Activated T-cell treated with anti-CD3 and anti-CD28 coated beads for 48 hours (primary cell): Measurements from ENCODE around the gene UNC5B.
"Not testable (repeated sequence)": the region's sequence is repeated elsewhere in the genome, so short reads cannot be mapped to it uniquely, and the experiment has no call there.

Source experiments
- DNase-seq: peaks from one replicate; pipeline ENCODE4 v3.0.0-alpha.2; 2020; ENCODE audit warnings: low read depth

Gene UNC5B

DNA sequence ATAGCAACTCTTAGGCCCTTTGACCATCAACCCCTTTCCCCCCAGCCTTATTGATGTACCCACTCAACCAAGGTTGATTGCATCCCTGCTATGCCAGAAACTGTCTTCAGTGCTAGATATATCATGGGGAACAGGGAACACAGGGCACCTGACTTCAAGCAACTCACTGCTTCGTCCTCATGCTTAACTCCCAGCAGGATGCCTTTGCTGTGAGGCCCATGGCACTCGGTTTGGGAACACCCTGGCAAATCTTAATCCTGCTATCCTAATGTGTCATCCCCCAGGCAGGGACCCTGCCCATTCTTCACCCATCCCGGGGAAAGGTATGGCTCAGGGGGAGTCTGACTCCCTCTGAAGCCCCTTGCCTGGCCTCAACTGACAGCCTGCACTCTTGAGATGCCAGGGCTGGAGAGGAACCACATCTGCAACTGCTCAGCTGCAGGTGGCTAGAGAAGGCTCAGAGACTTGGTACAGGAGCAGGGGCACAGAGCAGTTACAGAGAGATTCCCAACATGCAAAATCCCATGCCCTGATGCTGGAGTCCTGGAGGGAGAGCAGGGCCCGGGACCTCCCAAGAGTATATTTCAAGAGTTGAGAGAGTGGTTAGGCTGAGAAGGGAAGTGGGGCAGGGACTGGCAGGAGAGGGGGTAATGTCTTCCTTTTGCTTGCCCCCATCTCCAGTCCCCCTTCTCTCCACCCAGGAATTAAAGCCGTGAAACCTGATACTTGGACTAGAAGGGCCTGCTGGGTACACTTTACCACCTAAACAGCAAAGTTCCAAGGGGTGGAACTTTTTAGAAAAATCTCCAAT, 2.4 kb upstream of the UNC5B start:
- no peak for DNase-seq

DNA sequence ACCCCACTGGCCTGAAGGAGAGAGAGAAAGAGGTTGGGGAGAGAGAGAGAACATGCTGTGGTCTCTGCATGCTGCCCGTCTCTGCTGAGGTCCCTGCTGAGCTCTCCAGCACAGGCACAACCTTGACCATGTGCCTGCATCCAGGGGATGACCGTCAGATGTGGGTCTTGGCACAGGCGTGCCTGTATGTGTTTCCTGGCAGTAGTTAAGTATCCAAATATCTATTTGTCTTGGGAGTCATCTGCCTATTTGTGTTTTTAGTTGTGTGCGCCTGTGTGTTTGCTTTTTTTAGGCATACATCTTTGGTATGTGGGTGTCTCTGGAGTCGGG, 1.9 kb upstream of the UNC5B start:
- DNase-seq = no peak

DNA sequence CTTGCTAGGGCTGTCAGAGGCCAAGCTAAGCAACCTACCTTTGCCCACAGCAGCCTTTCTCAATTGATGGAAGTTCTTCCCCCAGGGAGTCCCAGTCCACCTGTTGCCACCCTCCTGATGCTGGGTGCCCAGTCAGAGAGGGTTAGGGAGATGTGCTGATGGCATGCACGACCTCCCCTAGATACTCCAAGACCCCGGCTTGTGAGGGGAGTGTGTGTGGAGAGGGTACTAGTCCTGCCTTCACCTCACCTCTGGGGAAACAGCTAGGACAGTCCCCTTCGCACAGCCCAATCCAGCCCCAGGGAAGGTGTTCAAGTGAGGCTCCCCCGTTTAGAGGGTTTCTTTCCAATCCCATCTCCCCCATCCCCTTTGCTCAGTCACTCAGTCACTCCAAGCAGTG, 1.3 kb upstream of the UNC5B start:
- no peak for DNase-seq

DNA sequence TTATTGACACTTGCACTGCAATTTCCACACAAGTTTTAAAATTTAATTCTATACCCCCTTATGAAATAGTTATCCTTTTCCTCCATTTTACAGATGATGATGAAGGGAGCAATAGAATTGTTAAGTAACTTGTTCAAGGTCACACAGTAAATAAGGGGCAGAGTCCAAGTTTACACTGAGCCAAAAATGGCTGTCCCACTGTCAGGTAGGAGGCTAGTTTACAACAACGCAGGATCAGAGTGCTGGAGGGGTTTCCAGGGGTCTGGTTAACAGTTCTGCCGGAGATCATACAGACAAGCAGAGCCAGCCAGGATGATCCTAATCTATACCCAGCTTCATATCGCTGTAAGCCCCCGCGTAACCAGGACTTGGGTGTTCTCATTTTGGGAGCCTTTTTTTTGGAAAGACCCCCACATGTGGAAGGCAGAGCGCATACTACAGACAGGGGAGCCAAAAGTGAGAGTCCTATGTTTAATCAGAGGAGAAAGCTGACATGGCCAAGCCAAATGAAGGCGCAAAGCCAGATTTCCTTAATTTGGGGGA, 524 bp upstream of the UNC5B start:
- no peak for DNase-seq

DNA sequence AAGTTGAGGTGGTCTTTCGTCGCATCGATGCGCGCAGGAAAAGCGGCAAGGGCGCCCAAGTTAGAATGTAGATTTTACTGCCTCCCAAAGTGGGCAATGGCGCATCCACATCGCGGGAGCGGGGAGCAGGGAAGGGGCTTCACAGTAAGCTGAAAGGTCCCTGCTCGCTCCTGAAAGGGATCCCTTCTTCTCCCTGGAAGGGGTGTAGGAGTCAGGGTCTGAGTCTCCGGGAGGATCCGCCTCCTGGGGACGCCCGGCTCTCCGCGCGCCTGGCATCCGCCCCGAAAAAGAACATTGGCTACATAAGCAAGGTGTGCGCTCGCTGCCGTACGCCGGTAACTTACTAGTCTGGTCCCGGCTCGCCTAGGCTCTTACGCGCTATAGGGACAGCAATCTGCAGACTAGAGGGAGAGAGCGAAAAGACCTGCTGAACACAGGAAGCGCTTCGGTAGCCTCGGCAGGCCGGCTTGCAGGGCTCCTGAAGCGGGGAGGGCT, 804 bp downstream of the UNC5B start:
- peak; percentile 15 for DNase-seq

DNA sequence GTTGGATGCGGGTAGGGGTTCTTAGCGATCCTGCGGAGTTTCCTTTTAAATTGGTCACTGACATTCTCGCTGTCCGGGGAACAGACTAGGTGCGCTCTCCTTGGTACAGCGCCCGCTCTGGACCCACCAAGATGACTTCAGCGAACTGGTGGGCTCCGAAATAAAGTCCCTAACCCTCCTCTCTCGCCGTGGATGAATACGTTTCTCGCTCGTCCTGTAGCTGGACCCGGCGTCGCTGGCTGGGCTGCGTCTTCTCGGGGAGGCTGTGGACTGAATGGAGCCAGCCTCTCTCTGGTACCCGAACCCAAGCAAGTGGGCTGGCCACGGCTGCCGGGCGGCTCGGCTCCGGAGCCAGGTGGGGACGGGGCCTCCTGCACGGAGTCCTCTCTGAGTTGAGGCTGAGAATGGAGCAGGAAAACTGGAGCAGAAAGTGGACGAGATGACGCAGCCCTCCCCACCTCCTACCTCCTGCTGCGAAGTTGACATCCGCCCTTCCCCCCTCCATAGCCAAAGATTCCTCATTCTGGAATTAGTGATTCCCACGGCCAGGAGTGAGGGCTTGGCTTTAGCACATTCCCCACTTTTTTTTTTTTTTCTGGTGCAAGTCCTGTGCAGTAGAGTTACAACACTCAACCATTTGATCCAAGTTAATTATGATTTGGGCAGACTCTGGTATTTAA, 1.5 kb downstream of the UNC5B start:
- DNase-seq = no peak

DNA sequence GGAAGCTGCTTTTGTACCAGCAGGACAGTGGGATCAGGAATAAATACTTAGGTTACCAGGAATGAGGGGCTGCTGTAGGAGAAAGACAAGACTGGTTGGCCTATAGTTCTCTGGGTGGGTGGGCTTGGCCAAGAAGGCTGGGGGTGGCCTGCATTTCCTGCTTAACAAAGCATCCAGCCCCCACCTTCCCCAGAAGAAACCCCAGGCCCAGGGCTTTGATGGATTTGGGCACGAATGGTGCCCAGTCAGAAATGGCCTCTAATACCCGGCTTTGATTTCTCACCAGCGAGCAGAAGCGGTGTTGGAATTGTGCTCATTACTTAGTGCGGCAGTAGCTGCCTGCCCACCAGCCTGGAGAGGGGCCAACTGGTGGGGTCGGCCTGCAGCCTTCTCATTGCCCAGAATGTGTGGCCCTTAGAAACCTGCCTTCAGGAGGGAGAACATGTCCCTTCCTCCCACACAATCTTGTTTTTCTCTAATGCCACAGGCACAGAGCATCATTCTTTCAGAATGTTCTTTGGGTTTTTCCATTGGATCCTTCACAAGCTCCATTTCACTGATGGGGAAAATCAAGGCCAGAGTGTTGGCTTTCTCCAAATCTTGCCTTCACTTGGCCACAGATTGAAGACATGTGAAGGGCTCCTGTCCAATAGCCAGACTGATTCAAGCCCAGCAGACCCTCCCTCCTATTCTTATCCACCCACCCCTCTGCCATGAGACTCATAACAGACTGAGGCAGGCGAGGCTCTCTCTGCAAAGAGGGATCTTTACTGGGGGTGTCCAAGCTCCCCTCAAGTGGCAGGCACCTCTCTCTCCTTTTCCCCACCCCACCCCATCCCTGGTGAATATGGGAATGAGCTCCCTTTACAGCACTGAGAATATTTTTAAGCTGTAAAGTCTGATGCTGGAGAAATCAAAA, 2.5 kb downstream of the UNC5B start:
- no peak for DNase-seq

DNA sequence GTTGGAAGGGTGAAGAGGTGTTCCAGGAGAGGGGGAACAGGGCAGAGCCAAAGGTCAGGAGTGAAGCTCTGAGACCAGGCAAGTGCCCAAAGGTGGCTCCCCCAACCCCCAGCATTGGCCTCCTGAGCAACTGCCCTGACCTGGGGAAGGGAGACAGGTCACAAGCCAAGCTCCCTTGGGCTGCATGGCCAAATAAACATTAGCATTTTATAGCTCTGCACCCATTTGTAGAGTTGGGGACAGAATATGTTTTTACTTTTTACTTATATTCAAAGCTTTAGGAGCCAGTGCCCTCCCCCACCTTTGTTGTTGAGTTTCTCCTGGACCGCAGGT, 4.0 kb downstream of the UNC5B start:
- no peak for DNase-seq

DNA sequence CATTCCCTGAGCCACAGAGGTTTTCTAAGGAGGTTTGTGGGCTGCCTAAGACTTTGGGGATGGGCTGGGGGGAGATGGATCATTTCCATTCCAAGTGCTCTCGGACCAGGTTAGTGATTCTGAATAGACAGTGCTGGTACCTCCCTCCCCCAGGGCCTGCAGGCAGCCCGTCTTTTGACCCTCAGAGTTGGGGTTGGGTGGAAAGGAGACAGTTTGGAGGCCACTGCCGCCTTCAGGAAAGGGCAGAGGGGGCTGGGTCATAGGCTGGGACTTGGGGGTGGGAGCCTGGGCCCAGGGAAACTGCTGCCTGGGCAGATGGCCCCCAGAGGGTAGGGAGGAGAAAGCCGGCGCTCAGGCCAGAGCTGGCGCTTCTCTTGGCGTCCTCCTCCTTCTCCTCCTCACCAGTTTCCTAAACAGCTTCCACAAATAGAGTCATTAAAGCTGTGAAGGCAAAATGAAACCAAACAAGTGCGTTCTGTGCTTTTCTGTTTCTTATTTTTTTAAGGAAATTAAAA, 4.4 kb downstream of the UNC5B start:
- DNase-seq = no peak

DNA sequence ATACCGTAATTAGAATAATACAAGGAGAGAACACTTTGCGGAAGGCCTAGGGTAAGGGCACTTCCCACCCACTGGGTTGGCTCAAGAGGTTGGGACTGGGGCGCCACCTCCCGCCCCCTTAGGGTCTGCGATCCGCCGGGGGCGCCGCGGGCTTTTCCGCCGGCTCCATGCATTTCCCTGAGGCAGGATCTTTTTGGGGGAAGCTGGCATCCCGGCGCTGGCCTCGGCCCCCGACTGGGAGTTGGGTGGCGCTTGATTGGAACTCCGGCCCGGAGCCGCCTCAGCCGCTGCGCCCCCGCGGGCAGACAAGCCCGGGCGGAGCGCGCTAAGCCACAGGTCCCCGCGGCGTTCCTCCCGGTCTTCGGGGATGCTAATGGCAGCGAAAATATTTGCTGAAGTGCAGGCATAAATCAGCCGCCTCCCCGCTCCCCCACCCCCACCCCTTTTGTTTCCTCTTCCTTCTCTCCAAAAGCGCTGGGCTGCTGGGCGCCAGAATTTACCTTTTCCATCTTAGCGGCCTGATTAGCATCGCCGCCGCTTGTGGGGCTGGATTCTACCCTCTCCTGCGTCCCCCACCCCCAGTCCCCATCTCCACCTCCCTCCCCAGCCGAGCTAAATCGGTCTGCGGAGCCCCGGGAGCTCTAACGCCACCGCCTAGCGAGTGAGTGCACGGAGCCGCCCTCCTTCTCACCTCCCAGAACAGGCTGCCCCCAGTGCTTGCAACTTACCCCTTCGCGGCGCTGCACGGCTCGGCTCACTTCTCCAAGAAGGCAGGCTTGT, 5.1 kb downstream of the UNC5B start:
- no peak for DNase-seq

DNA sequence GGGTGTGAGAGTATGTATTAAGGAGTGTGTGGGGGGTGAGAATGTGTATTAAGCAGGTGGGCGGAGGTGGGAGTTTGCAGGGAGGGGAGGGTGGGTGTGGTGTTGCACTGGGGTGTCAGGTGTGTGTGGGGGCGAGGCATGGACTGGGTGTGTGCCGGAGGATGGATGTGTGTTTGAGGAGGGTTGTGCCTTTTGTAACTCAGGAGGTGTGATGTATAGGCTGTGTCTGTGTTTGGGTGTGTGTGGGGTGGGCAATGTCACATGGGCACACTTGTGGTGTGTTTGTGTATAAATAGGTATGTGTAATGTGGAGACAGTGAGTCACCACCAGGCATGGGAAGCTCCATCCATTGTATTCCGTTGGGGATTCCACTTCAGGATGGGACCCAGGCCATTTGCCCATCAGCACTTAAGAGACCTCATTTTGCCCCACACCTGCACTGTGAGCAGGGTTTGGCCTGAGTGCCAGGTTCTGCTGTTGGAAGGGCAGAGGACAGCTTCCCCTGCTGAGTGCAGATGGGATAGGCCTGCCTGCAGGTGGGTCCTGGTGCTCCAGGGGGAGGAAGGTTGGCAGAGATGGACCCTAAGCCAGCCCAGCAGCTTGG, 5.8 kb downstream of the UNC5B start:
- no peak for DNase-seq

DNA sequence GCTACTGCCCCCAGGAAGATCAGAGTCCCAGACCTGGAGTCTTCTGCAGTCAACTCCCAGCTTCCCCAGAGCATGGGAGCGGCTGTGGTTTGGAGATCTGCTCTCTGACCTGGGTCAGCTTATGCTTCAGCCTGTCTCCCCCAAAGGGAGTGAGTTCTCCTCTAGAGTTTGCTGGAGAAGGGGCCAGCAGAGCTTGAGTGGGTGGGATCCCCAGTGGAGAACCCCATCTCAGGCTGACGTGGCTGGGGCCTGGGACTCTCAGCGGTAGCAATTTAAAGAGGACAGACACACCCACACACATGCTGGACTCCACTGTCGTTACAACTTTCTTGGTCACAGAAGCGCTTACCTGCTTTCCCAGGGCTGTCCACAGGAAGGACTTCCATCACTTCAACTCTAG, 6.3 kb downstream of the UNC5B start:
- no peak for DNase-seq

DNA sequence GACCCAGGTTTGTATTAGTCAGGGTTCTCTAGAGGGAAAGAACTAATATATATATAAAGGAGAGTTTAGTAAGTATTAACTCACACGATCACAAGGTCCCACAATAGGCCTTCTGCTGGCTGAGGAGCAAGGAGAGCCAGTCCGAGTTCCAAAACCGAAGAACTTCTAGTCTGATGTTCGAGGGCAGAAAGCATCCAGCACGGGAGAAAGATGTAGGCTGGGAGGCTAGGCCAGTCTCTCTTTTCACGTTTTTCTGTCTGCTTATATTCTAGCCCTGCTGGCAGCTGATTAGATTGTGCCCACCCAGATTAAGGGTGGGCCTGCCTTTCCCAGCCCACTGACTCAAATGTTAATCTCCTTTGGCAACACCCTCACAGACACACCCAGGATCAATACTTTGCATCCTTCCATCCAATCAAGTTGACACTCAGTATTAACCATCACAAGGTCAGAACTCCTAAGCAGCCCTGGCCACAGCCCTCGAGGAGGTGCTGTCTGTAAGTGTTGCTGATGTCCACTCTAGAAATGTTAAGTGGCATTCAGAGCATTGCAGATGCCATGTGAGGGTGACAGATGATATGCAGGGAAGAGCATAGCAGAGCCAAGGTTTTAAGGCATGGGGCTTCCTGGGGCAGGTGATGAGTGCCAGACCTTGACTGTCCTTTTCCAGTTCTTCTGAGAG, 7.0 kb downstream of the UNC5B start:
- not testable (repeated sequence) for DNase-seq

DNA sequence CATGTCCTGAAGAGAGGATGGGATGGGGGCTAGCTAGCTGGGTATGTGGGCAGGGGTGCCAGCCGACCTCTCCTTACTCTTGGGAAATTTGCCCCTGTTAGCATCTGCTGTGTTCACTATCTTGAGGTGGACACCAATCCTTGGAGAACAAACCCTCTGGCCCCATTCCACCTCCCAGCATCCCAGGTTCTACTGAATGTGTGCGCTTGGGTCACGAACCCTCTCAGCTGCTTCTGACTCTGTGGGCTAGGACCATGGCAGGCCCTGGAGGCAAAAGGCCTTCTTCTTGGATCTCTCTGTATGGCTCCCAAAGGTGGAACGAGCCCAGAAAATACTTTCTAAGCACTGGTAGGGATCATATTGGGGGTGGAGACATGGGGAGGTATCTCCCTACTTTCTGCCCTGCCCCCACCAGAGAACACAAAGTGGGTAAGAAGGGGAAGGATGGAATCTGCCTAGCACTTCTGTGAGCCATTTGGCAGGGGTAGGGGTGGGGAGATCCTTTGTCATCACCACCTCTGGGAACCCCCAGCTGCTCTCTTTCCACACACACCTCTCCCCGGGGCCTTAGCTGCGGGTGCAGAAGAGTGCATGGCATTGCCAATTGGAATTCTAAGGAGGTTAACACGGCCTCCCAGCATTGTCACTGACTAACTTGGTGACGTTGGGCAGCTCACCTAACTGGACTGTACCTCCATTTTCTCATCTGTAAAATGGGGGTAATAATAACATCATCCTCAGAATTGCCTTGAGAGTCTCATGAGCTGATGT, 7.7 kb downstream of the UNC5B start:
- DNase-seq = no peak

DNA sequence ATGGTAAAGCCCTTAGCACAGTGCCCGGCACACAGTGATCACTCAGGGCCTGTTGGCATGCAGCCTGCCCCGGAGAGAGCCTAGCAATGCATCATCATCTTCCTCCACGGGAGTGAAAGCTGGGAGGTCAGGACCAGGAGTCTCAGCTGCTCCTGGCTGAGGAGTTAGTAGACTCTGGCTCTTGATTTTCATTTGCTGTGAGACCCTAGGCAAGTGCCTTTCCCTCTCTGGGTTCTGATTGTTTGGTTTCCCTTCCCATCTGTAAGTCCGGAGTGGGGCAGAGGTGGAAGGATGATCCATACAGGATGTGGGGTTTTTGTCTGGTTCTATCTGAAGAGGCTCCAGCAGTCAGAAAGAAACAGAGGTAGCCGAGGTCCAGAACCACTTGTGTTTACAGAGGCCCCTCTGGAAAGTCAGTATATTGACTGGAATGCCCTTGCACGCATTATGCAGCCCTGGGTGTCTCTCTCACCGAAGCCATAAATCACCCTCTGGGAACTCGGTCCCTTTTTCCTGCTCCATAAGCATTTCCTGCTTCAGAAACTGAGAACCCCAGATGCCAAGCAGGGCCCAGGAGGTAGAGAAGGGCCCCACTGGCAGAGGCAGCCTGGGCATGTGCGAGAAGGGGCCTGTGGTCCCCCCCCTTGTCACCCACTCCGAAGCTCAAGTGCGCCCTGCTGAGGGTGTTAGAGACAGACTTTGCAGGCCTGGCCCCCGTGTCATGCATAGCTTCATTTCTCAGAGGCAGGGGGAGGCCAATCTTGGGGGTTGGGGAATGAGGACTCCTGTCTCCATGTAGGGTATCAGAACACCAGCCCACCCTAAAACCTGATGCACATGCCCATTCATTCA, 8.5 kb downstream of the UNC5B start:
- no peak for DNase-seq

DNA sequence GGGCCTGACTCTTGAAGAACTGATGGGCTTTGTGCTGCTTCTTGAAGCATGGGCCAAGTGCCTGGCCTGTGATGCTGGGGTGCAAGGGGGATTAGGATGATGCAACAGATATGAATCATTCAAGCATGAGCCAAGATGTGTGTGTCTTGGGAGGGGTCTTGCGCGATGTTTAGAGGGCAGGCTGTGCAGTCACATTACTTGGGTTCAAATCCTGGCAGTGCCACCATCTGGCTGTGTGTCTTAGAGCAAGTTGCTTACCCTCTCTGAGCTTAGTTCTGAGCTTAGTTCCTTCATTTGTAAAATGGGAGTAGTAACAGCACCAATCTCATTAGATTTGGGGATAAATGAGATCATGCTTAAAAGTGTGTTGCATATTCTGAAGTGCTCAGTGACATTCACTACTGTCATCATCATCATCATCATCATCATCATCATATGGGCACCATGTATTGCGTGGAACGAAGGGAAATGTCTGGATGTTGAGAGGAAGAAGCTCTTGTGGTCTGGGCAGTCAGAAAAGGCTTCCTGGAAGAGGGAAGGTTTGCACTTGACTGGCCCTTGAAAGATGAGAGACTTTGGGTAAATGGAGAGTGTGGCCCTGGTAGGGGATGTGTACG, 9.3 kb downstream of the UNC5B start:
- DNase-seq = no peak

DNA sequence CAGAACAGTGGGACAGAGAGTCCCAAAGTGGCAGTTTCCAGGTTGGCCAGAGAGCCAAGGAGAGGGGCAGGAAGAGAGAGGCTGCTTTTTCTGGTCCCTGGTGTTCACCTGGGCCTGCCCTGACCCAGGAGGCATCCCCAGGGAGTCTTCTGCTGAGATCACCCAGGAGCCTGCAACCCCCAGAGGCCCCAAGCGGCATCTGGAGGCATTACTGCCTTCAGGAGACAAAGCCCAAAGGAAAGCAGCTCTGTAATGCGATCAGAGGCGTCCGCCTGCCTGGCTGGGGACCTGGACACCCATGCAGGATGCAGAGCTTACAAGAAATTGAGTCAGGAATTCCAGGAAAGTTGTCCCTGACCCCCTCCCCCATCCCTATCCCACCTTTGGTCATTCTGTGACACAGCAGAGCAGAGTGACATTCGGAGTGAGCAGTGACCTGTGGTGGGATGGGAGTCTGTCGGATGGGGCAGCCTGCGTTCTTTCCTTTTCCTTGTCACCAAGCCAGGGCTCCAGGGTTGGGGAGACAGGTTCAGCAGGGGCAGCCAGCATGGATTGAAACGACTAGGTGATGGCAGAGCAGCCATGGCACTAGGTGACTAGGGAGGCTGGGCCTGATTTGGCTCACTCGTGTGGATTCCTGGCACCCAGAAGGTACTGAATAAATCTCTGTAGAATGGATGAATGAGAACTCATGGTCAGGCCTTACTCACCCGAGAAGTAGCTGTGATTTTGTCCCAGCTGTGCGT, 10.4 kb downstream of the UNC5B start:
- no peak for DNase-seq
